Measurements from ENCODE around the gene DNM3.

Gene DNM3

GRCh38 chr1:171819946-171820345, 21.4 kb upstream of the DNM3 start:
- DNase-seq: no peak

- no peak for DNase-seq
Observed at GRCh38 chr1:171826973-171827372, 14.3 kb upstream of the DNM3 start.

- DNase-seq: no peak
Observed at GRCh38 chr1:171828794-171829193, 12.5 kb upstream of the DNM3 start.

- DNase-seq: peak; percentile 18
Observed at GRCh38 chr1:171833091-171833825, 8.0 kb upstream of the DNM3 start.

- DNase-seq: no peak
Observed at GRCh38 chr1:171834821-171835220, 6.5 kb upstream of the DNM3 start.

- DNase-seq: no peak
Observed at GRCh38 chr1:171835891-171836290, 5.4 kb upstream of the DNM3 start.

- no peak for DNase-seq
Observed at GRCh38 chr1:171841931-171842761, 848 bp downstream of the DNM3 start.

GRCh38 chr1:171844381-171844780, 3.1 kb downstream of the DNM3 start:
- DNase-seq: no peak

GRCh38 chr1:171845998-171846397, 4.7 kb downstream of the DNM3 start:
- DNase-seq: no peak

- no peak for DNase-seq
Observed at GRCh38 chr1:171849245-171849898, 8.1 kb downstream of the DNM3 start.

GRCh38 chr1:171850651-171851350, 9.5 kb downstream of the DNM3 start:
- no peak for DNase-seq

GRCh38 chr1:171852272-171852671, 11.0 kb downstream of the DNM3 start:
- DNase-seq: peak; percentile 47

GRCh38 chr1:171855381-171855780, 14.1 kb downstream of the DNM3 start:
- DNase-seq: no peak

GRCh38 chr1:171858696-171859095, 17.4 kb downstream of the DNM3 start:
- DNase-seq: no peak

GRCh38 chr1:171860696-171861095, 19.4 kb downstream of the DNM3 start:
- no peak for DNase-seq

- DNase-seq: no peak
Observed at GRCh38 chr1:171863531-171863930, 22.2 kb downstream of the DNM3 start.

- no peak for DNase-seq
Observed at GRCh38 chr1:171864308-171864707, 23.0 kb downstream of the DNM3 start.

GRCh38 chr1:171865106-171865505, 23.8 kb downstream of the DNM3 start:
- DNase-seq: no peak

GRCh38 chr1:171867236-171867635, 25.9 kb downstream of the DNM3 start:
- DNase-seq: no peak

GRCh38 chr1:171868217-171868803, 27.0 kb downstream of the DNM3 start:
- DNase-seq: no peak

GRCh38 chr1:171869097-171869496, 27.8 kb downstream of the DNM3 start:
- DNase-seq: no peak

GRCh38 chr1:171871848-171872247, 30.6 kb downstream of the DNM3 start:
- DNase-seq: no peak

- DNase-seq: no peak
Observed at GRCh38 chr1:171872430-171872829, 31.1 kb downstream of the DNM3 start.
